DND-41 (cell line): ENCODE measurements around the gene MRTFA.

Experiments
- EZH2 ChIP-seq: IDR thresholded peaks from 3 replicates; pipeline ENCODE4 v1.6.1; 2012; ENCODE audit warnings: borderline replicate concordance, low read depth, mild to moderate bottlenecking, moderate library complexity, low read length, inconsistent platforms; ENCODE audit not compliant: severe bottlenecking
- TF ChIP-seq, protein P1 (sequence below): IDR thresholded peaks from 2 replicates; pipeline ENCODE4 v1.5.1; 2012; ENCODE audit warnings: borderline replicate concordance, low read length, moderate library complexity, mild to moderate bottlenecking; ENCODE audit not compliant: poor library complexity, severe bottlenecking; ENCODE audit errors: extremely low read depth

DNA sequence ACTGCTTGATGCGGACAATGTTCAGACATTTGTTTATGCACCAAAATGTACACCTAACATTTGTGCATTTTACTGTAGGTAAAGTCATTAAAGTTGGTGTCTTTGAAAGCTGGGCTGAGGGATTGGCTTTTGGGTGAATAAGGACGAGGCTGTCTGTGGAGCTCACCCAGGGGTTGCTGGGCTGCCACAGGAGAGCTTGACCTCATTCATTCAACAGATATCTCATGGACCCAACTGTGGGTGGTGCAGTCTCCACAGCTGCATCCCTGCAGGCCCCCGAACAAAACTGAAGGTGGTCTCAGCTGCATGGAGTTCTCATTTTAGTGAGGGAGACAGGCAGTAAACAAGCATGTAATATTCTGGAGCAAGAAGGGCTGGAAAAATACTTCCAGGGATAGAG, 233.4 kb downstream of the MRTFA start:
- TF ChIP-seq, protein P1, sequence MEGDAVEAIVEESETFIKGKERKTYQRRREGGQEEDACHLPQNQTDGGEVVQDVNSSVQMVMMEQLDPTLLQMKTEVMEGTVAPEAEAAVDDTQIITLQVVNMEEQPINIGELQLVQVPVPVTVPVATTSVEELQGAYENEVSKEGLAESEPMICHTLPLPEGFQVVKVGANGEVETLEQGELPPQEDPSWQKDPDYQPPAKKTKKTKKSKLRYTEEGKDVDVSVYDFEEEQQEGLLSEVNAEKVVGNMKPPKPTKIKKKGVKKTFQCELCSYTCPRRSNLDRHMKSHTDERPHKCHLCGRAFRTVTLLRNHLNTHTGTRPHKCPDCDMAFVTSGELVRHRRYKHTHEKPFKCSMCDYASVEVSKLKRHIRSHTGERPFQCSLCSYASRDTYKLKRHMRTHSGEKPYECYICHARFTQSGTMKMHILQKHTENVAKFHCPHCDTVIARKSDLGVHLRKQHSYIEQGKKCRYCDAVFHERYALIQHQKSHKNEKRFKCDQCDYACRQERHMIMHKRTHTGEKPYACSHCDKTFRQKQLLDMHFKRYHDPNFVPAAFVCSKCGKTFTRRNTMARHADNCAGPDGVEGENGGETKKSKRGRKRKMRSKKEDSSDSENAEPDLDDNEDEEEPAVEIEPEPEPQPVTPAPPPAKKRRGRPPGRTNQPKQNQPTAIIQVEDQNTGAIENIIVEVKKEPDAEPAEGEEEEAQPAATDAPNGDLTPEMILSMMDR: no peak
- TF ChIP-seq EZH2: no peak
